Astrocyte (in vitro differentiated cells and primary cell): ENCODE results near the gene TARBP2.

ENCODE experiments used
- EZH2 ChIP-seq: IDR thresholded peaks from 2 replicates; pipeline ENCODE4 v1.6.1; 2012; ENCODE audit warnings: mild to moderate bottlenecking, low read length, inconsistent platforms; ENCODE audit not compliant: insufficient read depth
- TF ChIP-seq, protein P1 (sequence below): IDR thresholded peaks from 2 replicates; pipeline ENCODE4 v1.5.1; 2011; ENCODE audit warnings: low read depth, mild to moderate bottlenecking, inconsistent platforms, low read length, moderate library complexity; ENCODE audit not compliant: insufficient read depth

DNA sequence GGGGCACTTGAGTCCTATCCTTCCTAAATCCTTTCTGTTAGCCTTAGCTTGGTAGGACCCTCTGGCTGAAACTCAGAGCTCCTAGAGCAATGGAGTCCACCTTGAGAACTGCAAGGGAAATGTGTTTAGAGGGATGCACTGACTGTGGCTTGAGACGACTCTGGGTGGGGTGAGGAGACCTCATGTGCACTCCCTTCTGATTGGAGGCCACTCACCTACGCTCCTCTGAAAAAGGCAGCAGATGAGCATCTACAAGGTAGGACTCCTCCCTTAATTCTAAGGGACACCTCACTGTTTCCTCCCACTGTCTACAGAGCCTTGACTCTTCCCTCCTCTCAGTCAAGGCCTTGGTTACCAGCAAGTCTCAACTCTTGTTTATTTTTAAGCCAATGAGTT, 2.9 kb upstream of the TARBP2 start:
- TF ChIP-seq, protein P1, sequence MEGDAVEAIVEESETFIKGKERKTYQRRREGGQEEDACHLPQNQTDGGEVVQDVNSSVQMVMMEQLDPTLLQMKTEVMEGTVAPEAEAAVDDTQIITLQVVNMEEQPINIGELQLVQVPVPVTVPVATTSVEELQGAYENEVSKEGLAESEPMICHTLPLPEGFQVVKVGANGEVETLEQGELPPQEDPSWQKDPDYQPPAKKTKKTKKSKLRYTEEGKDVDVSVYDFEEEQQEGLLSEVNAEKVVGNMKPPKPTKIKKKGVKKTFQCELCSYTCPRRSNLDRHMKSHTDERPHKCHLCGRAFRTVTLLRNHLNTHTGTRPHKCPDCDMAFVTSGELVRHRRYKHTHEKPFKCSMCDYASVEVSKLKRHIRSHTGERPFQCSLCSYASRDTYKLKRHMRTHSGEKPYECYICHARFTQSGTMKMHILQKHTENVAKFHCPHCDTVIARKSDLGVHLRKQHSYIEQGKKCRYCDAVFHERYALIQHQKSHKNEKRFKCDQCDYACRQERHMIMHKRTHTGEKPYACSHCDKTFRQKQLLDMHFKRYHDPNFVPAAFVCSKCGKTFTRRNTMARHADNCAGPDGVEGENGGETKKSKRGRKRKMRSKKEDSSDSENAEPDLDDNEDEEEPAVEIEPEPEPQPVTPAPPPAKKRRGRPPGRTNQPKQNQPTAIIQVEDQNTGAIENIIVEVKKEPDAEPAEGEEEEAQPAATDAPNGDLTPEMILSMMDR, result no peak
- TF ChIP-seq EZH2, result no peak
